ENCODE data around the gene DPH5.
"Not testable (repeated sequence)": the region's sequence is repeated elsewhere in the genome, so short reads cannot be mapped to it uniquely, and the experiment has no call there.

Gene DPH5, protein sequence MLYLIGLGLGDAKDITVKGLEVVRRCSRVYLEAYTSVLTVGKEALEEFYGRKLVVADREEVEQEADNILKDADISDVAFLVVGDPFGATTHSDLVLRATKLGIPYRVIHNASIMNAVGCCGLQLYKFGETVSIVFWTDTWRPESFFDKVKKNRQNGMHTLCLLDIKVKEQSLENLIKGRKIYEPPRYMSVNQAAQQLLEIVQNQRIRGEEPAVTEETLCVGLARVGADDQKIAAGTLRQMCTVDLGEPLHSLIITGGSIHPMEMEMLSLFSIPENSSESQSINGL

GRCh38 chr1:101025657-101026429 lies at the start of gene DPH5:
DPH5 (minus strand) TSS chr1:101025784; CDS start chr1:101025443, 341 bp downstream.
- DNase-seq: peak; percentile 90

- DNase-seq: no peak
Measured at GRCh38 chr1:101073836-101074235, 48.3 kb upstream of the DPH5 start.

- DNase-seq: no peak
Measured at GRCh38 chr1:101071470-101071891, 45.9 kb upstream of the DPH5 start.

DNA sequence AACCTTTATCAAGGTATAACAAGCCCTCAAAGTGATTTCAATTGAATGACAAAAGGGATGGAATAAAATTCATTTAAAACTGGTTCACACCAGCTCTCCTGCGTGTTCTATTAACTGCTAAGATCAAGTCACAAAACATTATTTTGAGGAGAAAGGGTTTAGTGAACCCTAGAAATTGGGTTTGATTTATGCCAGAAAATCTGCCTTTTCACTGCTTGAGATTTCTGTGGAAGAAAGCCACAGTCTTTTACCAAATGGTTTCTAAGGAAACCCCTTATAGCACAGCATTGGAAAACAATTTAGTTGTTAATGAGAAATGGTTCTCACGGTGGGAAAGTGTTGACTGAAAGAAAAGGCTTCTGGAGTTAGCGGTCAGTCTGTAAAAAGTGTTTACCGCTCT lies 43.6 kb upstream of the DPH5 start:
- DNase-seq: no peak

DNA sequence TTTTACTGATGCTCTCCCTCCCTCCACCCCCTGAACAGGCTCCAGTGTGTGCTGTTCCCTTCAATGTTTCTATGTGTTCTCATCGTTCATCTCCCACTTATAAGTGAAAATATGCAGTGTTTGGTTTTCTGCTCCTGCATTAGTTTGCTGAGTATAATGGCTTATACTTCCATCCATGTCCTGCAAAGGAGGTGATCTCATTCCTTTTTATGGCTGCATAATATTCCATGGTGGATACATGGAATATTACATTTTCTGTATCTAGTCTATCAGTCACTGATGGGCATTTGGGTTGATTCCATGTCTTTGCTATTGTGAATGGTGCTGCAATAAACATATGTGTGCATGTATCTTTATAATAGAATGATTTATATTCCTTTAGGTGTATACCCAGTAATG lies 41.4 kb upstream of the DPH5 start:
- DNase-seq: not testable (repeated sequence)

GRCh38 chr1:101066260-101066936 lies 40.8 kb upstream of the DPH5 start:
- no peak for DNase-seq

DNA sequence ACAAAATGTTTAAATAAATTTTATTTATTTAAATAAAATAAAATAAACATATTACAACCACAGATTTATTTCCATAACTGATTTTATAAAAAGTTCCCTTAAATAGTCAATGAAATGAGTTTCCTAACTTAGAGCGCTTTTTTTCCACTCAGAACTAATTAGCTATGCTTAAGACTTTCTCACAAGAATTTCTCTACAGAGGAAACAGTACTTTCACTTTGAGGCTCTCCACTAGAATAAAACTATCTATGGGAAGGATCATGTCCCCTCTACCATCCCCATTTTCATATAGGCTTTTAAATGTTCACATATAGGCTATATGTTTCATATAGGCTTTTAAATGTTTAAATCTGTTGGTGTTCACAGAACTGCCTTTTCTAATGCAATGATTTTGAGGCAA lies 40.0 kb upstream of the DPH5 start:
- no peak for DNase-seq

GRCh38 chr1:101064697-101065096 lies 39.1 kb upstream of the DPH5 start:
- DNase-seq: no peak

DNA sequence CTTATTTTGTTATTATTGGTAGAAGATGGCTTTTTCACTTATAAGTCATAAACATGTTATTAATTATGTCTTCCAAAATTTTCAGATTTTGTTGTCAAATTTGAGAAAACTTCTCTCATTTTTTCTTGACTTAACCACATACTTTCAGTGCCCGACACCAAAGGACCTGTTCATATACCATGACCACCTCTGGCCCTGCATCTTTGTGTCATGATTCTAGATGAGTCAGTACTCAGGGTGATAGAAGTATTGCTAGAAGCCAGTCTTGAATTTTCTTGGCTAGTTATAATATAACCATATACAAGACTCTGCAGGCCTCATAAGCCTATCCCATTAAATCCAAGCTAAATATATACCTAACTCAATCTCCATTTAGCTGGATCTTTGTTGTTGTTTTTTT lies 35.4 kb upstream of the DPH5 start:
- no peak for DNase-seq

DNA sequence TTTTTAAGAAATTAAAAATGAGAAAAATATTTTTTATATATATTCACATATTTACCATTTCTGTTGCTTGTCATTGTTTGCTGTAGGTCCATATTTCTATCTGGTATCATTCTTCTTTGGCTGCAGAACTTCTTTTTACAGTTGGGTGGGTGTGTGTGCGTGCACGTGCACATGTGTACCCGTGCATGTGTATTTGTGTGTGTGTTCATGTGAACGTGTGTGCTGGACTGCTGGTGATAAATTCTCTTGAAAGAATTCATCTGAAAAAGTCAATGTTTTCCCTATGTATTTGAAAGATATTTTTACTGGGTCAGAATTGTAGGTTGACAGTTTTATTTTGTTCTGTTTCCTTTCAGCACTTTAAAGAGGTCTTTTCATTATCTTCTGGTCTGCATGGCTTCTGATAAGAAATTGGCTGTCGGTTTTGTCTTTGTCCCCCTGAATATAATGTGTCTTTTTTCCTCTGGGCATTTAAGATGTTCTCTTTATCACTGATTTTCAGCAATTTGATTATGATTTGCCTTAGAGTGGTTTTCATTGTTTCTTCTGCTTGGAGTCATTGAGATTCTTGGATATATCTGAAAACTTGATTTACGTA lies 34.5 kb upstream of the DPH5 start:
- DNase-seq: no peak

- DNase-seq: no peak
Measured at GRCh38 chr1:101055623-101056022, 30.0 kb upstream of the DPH5 start.

GRCh38 chr1:101051688-101052638 lies 26.4 kb upstream of the DPH5 start:
- DNase-seq: no peak

GRCh38 chr1:101050869-101051268 lies 25.3 kb upstream of the DPH5 start:
- no peak for DNase-seq

GRCh38 chr1:101044749-101045148 lies 19.2 kb upstream of the DPH5 start:
- no peak for DNase-seq

- no peak for DNase-seq
Measured at GRCh38 chr1:101044259-101044658, 18.7 kb upstream of the DPH5 start.

DNA sequence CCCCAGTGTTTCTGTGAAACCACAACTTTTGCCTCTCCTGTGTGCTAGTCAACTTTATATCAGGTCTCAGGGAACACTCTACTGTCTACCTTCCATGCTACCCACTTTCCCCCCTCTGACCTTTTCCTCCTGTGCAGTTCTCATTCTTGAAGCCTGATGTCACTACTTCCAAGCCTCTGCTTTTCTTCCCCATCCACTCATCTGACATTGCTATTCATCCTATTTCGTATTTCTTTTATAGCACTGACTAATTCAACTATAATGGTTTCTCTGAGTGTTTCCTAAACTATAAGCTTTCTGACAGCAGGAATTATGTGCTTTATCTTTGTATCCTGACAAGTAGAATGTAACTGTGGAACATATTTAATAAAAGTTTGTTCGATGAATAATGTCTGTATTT lies 18.2 kb upstream of the DPH5 start:
- DNase-seq: no peak

DNA sequence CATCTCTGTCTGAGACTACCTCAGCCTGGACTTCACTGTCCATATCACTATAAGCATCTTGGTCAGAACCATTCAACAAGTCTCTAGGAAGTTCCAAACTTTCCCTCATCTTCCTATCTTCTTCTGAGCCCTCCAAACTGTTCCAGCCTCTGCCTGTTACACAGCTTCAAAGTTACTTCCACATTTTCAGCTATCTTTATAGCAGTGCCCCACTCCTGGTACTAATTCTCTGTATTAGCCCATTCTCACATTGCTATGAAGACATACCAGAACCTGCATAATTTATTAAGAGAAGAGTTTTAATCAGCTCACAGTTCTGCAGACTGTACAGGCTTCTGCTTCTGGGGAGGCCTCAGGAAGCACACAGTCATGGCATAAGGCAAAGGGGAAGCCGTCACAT lies 15.7 kb upstream of the DPH5 start:
- no peak for DNase-seq

- no peak for DNase-seq
Measured at GRCh38 chr1:101040666-101041065, 15.1 kb upstream of the DPH5 start.

GRCh38 chr1:101039245-101039644 lies 13.7 kb upstream of the DPH5 start:
- no peak for DNase-seq

GRCh38 chr1:101037316-101037715 lies 11.7 kb upstream of the DPH5 start:
- DNase-seq: no peak

GRCh38 chr1:101033017-101033416 lies 7.4 kb upstream of the DPH5 start:
- no peak for DNase-seq

- DNase-seq: not testable (repeated sequence)
Measured at GRCh38 chr1:101032129-101032528, 6.5 kb upstream of the DPH5 start.

Measured in activated CD4-positive, alpha-beta T cell treated with anti-CD3 and anti-CD28 coated beads for 4 hours (primary cell).